ENCODE data around the gene C2orf81.
"Not testable (repeated sequence)": the region's sequence is repeated elsewhere in the genome, so short reads cannot be mapped to it uniquely, and the experiment has no call there.

The C2orf81 gene

GRCh38 chr2:74421221-74421870, at the start of gene C2orf81, which contains the start of gene WDR54:
Gene C2orf81, minus strand, starts transcription at chr2:74421619. Its CDS starts 59 bp downstream, at chr2:74421560.
Gene WDR54, plus strand, starts transcription at chr2:74421730. Its CDS starts 424 bp downstream, at chr2:74422154.
- DNase-seq = peak; percentile 92 to 96

GRCh38 chr2:74470742-74471141, 49.3 kb upstream of the C2orf81 start:
- DNase-seq = not testable (repeated sequence)

- DNase-seq = no peak
Observed at GRCh38 chr2:74464406-74464805, 43.0 kb upstream of the C2orf81 start.

GRCh38 chr2:74462786-74463105, 41.3 kb upstream of the C2orf81 start:
- no peak for DNase-seq

GRCh38 chr2:74462054-74462785, 40.8 kb upstream of the C2orf81 start:
- DNase-seq = no peak

GRCh38 chr2:74461187-74462053, 40.0 kb upstream of the C2orf81 start:
- no peak for DNase-seq

- not testable (repeated sequence) for DNase-seq
Observed at GRCh38 chr2:74460187-74460586, 38.8 kb upstream of the C2orf81 start.

GRCh38 chr2:74459503-74460118, 38.2 kb upstream of the C2orf81 start:
- not testable (repeated sequence) for DNase-seq

- DNase-seq = no peak
Observed at GRCh38 chr2:74458938-74459363, 37.5 kb upstream of the C2orf81 start.

GRCh38 chr2:74458132-74458937, 36.9 kb upstream of the C2orf81 start, which contains the start of gene WBP1:
Gene WBP1, plus strand, starts transcription at chr2:74458438. Its CDS starts 165 bp downstream, at chr2:74458603.
- DNase-seq = peak; percentile 99 to 100

- peak; percentile 85 to 87 for DNase-seq
Observed at GRCh38 chr2:74457549-74458131, 36.2 kb upstream of the C2orf81 start.

- DNase-seq = no peak
Observed at GRCh38 chr2:74457129-74457548, 35.7 kb upstream of the C2orf81 start.

GRCh38 chr2:74454654-74455511, 33.5 kb upstream of the C2orf81 start, which contains the start of gene INO80B:
Gene INO80B, plus strand, starts transcription at chr2:74455087. Its CDS starts 30 bp downstream, at chr2:74455117.
- DNase-seq = peak; percentile 96 to 98

- DNase-seq = no peak
Observed at GRCh38 chr2:74450570-74451190, 29.3 kb upstream of the C2orf81 start.

GRCh38 chr2:74448771-74449170, 27.4 kb upstream of the C2orf81 start:
- DNase-seq = no peak

GRCh38 chr2:74447230-74447999, 26.0 kb upstream of the C2orf81 start:
- DNase-seq = no peak

GRCh38 chr2:74444498-74445318, 23.3 kb upstream of the C2orf81 start:
- no peak for DNase-seq

All from NCI-H2081 (cell line).